H1 (cell line): ENCODE data around the gene LNX2.

ENCODE experiments used
- EZH2 ChIP-seq: fragments of 200-600 bp; sonication (generic); IDR thresholded peaks from 2 replicates; pipeline ENCODE4 v1.7.1; 2012; ENCODE audit warnings: low read depth, mild to moderate bottlenecking, moderate library complexity, low read length, inconsistent platforms; ENCODE audit not compliant: severe bottlenecking
- POLR2A ChIP-seq, 2 experiments: IDR thresholded peaks; 1 replicate in 1 of 2; 2 replicates in 1 of 2; pipeline ENCODE4 v1.6.1; 2011; ENCODE audit warnings: low read depth in 2 of 2, low read length in 2 of 2, mild to moderate bottlenecking in 2 of 2; ENCODE audit errors: control extremely low read depth in 1 of 2
- TAF1 ChIP-seq: IDR thresholded peaks from 2 replicates; pipeline ENCODE4 v1.6.1; 2011; ENCODE audit warnings: mild to moderate bottlenecking, low read depth, low read length
- ZNF274 ChIP-seq: IDR thresholded peaks from 2 replicates; pipeline ENCODE4 v1.7.0; 2012; ENCODE audit warnings: low read length, borderline replicate concordance; ENCODE audit errors: extremely low read depth
- TF ChIP-seq, protein P1 (sequence below), 3 experiments: IDR thresholded peaks; 1 replicate in 2 of 3; 2 replicates in 1 of 3; pipeline versions ENCODE4 v1.5.1 to v1.6.1; 2011; ENCODE audit warnings: low read length in 3 of 3, mild to moderate bottlenecking in 3 of 3, inconsistent platforms in 2 of 3, low read depth in 1 of 3, moderate library complexity in 1 of 3; ENCODE audit not compliant: insufficient read depth in 1 of 3; ENCODE audit errors: control extremely low read depth in 1 of 3

DNA sequence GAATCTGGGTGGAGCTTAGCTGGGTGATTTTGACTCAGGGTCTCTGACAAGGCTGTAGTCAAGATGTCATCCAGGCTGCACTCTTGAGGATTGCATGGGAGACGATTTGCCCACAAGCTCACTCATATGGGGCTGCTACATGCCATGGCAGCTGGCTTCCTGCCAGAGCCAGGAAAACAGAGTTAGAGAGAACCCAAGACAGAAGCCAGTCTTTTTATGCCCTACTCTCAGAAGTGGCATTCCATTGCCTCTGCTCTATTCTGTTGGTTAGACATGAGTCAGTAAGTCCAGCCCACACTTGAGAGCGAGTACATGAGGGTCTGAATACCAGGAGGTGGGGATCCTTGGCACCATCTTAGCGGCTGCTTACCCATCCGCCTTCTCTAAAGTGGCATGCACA lies 10.8 kb upstream of the LNX2 start:
- TF ChIP-seq, protein P1, sequence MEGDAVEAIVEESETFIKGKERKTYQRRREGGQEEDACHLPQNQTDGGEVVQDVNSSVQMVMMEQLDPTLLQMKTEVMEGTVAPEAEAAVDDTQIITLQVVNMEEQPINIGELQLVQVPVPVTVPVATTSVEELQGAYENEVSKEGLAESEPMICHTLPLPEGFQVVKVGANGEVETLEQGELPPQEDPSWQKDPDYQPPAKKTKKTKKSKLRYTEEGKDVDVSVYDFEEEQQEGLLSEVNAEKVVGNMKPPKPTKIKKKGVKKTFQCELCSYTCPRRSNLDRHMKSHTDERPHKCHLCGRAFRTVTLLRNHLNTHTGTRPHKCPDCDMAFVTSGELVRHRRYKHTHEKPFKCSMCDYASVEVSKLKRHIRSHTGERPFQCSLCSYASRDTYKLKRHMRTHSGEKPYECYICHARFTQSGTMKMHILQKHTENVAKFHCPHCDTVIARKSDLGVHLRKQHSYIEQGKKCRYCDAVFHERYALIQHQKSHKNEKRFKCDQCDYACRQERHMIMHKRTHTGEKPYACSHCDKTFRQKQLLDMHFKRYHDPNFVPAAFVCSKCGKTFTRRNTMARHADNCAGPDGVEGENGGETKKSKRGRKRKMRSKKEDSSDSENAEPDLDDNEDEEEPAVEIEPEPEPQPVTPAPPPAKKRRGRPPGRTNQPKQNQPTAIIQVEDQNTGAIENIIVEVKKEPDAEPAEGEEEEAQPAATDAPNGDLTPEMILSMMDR (IDR thresholded peaks at IDR 0.05; ENCODE audit: control extremely low read depth in 1 of 3, insufficient read depth in 1 of 3, low read depth in 1 of 3, low read length in 3 of 3), result no peak
- TF ChIP-seq EZH2, result no peak
- no peak for TF ChIP-seq POLR2A (IDR thresholded peaks at IDR 0.05; ENCODE audit: control extremely low read depth in 1 of 2, low read depth in 2 of 2, low read length in 2 of 2)
- no peak for TF ChIP-seq TAF1
- no peak for TF ChIP-seq ZNF274
